CMK (cell line): ENCODE results near the gene TNFAIP8L2.
"Not testable (repeated sequence)": the region's sequence is repeated elsewhere in the genome, so short reads cannot be mapped to it uniquely, and the experiment has no call there.

Source experiments
- DNase-seq: peaks from one replicate; pipeline ENCODE4 v3.0.0-alpha.2; 2010; ENCODE audit warnings: low read depth

The TNFAIP8L2 gene

DNA sequence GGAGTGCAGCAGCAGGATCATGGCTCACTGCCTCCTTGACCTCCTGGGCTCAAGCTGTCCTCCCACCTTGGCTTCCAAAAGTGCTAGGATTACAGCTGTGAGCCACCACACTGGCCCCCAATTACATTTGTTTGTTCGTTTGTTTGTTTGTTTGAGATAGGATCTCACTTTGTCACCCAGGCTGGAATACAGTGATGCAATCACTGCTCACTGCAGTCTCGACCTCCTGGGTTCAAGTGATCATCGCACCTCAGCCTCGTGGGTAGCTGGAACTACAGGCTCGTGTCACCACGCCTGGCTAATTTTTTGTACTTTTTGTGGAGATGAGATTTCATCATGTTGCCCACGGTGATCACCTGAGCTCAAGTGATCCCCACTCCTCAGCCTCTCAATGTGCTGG is 35.6 kb downstream of the TNFAIP8L2 start:
- no peak for DNase-seq

DNA sequence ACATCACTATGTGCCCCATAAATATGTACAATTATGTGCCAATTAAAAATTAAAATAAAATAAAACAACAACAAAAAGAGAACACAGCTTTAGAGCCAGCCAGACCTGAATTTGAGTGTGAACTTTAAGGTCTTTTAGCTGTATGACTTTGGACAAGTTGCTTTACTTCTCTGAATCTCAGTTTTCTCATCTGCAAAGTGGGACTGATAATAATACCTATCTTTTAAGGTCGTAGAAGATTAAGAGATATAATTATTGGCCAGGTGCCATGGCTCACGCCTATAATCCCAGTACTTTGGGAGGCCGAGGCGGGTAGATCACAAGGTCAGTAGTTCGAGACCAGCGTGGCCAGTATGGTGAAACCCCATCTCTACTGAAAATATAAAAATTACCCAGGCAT is 36.9 kb downstream of the TNFAIP8L2 start:
- no peak for DNase-seq

DNA sequence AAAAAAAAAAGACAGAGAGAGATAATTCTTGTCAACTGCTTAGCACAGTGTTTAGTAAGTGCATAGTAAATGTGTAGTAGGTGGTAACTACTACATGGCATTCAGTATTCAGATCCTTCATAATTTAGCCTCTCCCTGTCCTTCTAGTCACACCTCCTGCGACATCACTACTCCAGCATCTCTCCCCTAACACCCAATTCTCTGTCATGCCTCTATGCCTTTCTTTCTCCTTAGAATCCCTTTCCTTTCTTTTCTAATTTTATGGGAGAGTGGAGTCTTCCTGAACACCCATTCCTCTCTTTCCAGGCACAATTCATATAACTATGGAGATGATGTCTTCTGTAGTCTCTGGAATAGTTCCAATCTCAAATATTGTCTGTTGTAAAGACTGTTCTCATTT is 37.4 kb downstream of the TNFAIP8L2 start:
- DNase-seq = no peak

DNA sequence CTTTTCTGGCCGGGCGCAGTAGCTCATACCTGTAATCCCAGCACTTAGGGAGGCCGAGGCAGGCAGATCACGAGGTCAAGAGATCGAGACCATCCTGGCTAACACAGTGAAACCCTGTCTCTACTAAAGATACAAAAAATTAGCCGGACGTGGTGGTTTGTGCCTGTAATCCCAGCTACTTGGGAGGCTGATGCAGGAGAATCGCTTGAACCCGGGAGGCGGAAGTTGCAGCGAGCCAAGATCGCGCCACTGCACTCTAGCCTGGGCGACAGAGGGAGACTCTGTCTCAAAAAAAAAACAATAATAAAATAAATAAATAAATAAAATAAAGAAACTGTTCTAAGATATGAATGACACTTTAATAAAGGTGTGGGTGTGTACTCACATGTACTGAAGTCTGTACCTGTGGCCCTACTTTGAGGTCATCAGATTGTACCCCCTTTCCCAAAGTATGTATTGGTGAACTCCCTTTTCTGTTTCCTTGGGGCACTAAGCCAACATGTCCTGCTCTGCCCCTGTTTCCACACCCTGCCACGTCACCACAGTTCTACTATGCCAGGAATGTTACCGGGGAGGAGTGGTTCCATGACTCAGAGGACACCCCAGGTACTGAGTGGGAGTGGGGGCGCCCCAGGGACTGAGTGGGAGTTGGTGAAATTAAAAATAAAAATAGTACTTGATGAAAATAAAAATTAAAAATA is 38.6 kb downstream of the TNFAIP8L2 start:
- DNase-seq = not testable (repeated sequence)

DNA sequence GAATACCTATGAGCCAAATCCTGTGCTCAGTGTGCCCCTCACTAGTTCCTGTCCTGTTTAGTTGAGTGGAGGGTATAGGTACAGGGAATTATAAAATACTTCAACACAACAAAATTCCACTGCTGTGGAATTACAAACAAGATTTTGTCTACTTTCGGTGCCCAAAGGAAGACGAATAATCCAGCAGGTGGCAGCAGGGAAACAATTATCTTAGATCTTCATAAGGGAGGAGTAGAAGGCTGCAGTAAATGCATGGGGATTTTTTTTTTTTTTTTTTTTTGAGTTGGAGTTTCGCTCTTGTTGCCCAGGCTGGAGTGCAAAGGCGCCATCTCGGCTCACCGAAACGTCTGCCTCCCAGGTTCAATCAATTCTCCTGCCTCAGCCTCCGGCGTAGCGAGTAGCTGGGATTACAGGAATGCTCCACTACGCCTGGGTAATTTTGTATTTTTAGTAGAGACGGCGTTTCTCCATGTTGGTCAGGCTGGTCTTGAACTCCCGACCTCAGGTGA is 39.9 kb downstream of the TNFAIP8L2 start:
- peak; percentile 46 for DNase-seq

DNA sequence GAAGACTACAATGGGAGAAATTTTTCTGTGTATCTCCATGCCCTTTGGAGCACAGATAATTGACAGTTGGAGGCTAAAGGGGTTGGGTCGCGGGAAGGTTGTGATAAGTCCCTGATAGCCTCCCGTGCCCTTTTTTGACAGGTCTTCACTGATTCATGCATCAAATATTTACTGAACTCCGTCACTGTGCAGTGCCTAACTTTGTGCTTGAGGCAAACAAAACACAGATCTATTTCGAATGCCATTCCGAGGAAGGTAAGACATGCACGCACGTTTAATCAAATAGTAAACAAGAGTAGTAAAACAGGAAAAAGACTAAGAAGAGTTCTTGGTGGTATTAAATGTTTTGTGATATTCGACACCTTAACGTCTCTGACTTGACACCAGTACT is 41.4 kb downstream of the TNFAIP8L2 start:
- no peak for DNase-seq

DNA sequence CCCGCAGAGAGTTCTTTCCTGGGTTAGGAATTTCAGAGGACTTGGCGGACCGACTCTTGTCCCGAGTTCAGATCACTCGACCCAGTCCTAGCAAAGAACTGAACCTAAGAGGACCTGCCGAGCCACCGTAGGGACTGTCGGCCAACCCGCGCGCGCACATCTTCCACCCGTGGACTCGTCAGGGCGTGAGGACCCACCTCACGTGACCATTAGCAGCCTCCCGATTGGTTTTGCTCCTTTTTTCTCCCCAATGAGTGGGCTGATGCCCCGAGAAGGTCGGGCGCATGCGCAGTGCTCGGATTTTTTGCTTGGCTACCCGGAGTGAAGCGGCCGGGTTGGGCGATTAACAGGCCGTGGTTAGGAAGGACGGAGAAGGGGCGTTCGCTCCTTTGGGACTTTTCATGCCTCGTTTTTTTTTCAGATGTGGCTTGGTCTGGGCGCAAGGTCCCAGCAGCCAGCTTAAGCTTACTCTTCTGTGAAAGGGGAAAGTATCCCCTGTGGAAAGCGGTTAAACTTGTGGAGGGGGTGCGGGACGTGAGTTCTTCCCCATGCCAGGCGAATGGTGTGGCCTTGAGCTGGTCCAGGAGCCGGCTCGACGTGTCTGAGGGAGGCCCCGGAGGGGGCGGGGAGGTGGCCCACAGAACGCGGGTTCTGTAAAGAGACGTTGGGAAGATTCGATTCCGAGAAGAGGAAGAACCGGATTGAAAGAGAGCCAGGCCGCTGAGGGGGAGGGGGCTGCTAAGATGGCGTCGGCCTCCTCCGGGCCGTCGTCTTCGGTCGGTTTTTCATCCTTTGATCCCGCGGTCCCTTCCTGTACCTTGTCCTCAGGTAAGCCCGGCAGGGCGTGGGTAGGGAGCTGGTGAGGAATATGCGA is 42.0 kb downstream of the TNFAIP8L2 start, which contains the start of gene PIP5K1A:
Gene PIP5K1A, plus strand, starts transcription at position 299 of the 874 bp plus-strand sequence. Its CDS starts 445 bp downstream, at position 744.
- DNase-seq = peak; percentile 97

DNA sequence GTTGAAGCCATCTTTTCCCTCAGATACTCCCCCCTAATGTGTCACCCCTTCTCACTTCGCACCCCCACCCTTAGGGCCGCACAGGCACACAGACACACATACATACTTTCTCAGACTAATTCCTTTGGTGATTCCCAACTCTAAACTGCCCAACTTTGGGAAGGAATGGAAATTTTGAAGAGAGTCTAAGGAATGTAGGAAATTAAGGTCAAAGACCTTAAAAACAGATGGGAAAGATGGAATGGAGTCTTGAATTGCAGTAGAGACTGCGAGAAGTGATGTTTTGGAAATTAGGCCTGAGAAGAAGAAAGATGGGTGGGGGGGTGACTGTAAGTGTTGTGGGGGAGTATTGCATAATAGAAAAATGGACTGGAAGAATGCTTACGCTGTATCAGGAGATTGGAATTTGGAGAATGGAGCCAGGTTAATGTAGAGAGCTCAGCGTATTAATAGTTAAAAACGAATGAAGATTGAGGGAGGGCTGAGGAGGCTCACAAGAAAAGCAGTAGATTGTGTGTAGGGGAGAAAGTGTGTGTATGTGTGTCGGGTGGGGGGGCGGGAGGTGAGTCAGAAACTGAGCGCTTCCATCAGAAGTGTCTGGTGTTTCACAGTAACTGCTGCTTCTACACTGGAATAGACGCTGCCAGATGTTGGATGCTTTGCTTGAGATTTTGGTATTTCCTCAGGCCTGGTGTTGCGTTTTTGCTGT is 43.6 kb downstream of the TNFAIP8L2 start:
- no peak for DNase-seq

DNA sequence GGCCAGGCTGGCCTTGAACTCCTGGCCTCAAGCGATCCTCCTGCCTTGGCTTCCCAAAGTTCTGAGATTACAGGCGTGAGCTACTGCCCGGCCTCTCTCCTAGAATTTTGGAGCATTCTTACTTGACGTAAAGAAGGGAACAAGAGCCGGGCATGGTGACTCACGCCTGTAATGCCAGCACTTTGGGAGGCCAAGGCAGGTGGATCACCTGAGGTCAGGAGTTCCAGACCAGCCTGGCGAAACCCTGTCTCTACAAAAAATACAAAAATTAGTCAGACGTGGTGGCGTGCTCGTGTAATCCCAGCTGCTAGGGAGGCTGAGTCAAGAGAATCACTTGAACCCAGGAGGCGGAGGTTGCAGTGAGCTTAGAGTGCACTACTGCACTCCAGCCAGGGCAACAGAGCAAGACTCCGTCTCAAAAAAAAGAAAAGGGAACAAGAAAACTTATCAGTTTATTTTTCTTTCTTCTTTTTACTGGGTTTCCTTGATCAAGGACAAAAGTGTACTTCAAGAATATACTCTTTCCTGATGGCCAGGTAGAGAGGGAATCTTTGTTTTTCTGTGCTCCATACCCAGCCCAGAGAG is 49.0 kb downstream of the TNFAIP8L2 start:
- not testable (repeated sequence) for DNase-seq
